Astrocyte of the cerebellum (primary cell): ENCODE measurements around the gene ASPSCR1.
A peak's percentile ranks its signal among the peaks of the same experiment; 100 is the strongest.

Source experiments
- DNase-seq: peaks from one replicate; pipeline ENCODE4 v3.0.0-alpha.2; 2011; ENCODE audit warnings: low read depth
- H3K4me3 ChIP-seq: 2 replicates; pipeline ENCODE4 v1.5.1; 2011; ENCODE audit warnings: mild to moderate bottlenecking, low read depth, low read length, moderate library complexity
- in situ Hi-C: cut with HindIII; loops from 2 replicates; pipeline ENCODE4 v1.10.0; 2017; ENCODE audit warnings: low sequenced_read_pairs
- TF ChIP-seq, protein P1 (sequence below): IDR thresholded peaks from 2 replicates; pipeline ENCODE4 v1.5.1; 2012; ENCODE audit warnings: low read length, low read depth, moderate library complexity, mild to moderate bottlenecking; ENCODE audit errors: missing control alignments

ASPSCR1 gene

DNA sequence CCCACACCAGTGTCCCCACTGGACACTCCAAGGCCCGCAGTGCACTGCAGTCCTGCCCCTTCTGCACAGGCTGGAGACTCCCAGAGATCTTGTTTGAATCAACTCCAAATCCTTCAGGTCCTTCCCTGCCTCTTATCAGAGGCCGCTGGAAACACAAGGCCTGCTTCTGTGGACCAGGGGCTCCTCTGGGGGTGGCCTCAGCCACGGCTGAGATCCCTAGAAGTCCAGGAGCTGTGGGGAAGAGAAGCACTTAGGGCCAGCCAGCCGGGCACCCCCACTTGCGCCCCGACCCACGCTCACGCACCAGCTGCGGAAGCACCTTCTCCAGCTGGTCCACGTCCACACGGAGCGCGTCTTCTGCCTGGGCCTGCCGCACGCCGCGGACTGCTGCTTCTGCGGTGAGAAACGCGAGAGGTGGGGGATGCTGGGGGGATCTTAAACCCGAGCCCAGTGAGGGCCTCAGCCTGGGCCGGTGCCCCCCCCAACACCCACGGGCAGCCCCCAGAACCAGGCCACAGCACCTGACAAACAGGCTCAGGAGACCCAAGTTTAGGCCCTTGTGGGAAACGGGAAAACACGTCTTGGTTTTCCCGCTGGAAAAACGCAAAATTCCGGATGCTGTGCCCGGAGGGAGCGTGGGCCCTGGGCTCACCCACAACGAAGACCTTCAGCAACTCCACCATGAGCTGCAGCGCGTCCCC is 41.7 kb downstream of the ASPSCR1 start:
- in situ Hi-C loops: no loop called here
- TF ChIP-seq, protein P1, sequence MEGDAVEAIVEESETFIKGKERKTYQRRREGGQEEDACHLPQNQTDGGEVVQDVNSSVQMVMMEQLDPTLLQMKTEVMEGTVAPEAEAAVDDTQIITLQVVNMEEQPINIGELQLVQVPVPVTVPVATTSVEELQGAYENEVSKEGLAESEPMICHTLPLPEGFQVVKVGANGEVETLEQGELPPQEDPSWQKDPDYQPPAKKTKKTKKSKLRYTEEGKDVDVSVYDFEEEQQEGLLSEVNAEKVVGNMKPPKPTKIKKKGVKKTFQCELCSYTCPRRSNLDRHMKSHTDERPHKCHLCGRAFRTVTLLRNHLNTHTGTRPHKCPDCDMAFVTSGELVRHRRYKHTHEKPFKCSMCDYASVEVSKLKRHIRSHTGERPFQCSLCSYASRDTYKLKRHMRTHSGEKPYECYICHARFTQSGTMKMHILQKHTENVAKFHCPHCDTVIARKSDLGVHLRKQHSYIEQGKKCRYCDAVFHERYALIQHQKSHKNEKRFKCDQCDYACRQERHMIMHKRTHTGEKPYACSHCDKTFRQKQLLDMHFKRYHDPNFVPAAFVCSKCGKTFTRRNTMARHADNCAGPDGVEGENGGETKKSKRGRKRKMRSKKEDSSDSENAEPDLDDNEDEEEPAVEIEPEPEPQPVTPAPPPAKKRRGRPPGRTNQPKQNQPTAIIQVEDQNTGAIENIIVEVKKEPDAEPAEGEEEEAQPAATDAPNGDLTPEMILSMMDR: no peak
- no peak for DNase-seq
- no peak overlapping the region for H3K4me3 ChIP-seq

DNA sequence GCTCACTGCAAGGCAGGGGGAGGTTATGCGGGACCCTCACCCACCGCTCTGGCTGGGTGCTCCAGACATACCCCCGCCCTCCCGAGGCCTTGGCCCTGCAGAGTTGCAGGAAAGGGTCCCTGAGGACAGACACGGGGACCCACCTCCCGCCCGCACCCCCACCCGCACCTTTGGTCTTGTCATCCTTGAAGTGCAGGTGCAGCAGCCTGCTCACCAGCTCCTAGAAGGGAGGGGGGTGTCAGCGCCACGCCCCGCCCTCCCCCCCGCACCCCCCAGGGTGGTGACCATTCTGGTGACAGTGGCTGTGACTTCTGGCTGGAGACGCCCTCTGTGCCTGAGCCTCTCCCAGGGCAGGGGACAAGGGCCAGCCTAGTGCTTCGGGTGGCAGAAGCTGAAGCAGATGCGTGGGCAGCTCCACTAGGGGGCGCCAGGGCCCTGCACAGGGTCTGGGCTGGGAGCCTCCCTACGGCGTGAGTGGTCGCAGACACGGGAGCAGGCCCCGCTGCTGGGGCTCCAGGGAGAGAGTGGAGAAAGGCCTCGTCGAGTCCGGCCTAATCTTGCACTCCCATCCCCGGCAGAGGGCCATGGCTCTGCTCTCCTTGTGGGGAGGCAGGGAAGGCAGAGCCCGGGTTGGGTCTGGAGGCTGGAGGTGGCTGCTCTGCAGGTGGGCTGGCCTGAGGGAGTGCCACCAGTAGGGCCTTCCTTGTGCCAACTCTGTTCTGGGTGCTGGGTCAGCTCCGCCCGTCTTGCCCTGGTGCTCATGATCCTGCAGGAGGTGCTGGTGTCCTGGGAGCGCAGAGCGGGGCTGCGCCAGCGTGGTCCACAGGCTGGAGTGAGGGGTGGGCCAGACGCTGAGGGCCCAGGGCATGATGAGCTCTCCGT is 42.5 kb downstream of the ASPSCR1 start:
- no peak for DNase-seq
- TF ChIP-seq, protein P1: peak; percentile 73
- in situ Hi-C loops: no loop called here
- H3K4me3 ChIP-seq: no peak overlapping the region

DNA sequence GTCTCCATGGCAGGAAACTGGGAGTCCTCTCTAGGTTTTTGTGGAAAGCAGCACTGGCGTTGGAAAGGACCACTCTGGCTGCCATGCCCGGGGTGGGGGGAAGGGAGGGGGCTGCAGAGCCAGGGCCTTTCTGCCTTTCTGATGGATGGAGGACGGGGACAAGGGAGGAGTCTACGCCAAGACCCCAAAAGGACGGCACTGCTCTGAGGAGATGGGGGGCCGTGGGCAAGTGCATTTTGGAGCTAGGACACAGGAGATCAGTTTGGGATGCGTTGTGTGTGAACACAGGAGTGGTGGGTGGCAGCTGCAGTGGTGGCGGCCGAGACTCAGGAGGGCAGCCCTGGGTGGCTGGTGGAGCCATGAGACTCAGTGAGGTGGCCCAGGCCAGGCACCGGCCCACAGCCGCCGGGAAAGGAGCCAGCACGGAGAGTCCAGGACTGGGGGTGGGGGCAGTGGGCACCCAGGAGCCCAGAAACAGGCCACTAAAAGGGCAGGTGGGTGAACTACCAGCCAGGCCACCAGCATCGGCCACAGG is 43.2 kb downstream of the ASPSCR1 start:
- H3K4me3 ChIP-seq: no peak overlapping the region
- no peak for DNase-seq
- TF ChIP-seq, protein P1: no peak
- in situ Hi-C loops: no loop called here

DNA sequence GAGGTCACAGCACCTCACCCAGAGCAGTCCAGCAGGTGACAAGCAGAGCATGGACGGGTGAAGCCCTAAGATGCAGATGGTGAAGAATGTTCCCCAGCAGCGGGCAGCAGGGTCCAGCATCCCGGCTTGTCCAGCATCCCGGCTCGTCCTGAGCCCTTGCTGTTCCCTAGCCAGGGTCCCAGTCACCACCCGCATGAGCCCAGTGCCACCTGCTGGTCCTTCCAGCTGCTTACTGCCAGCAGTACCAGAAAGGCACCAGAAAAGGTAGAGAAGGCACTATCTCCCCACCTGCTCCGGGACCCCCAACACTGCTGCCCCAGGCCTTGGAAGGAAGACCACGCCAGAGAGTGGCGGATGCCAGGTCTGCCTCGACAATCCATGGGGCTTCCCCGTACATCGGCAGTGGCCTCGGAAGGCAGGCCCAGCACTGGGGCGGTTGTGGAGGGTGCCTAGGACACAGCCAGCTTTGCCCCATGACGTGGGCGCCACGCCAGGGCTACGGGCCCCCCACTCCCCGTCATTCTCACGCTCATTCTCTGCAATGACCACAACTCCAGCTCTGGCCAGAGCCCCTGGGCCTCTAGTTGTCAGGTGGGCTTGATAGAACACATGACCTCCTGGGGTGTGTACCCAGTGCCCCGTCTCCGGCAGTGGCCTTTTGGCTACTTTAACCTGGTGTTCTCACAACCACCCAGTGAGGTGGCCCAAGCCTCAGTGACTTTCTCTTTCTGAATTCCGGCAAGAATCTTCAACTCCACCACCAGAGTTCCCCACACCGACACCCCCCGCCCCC is 43.9 kb downstream of the ASPSCR1 start:
- peak; percentile 40 for DNase-seq
- peak overlapping the region; percentile 78 for H3K4me3 ChIP-seq
- in situ Hi-C loops: no loop called here
- TF ChIP-seq, protein P1: peak; percentile 70

DNA sequence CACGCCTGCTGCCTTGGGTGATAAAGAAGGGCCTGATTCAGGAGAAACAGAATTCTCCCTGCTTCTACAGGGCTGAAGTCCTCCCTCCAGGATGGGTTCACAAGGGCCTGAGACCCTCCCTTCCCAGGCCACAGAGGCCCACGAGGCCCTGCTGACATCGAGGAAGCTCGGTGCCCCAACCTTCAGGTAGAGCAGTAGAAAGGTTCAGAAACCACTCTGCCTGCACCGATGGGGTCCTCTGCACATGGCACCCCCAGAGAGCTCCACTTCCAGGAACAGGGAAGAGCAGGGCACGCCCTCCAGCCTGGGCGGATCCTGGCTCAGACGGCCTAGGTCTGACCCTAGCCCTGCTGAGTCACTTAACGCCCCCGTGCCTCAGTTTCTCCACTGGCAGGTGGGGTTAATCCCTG is 44.5 kb downstream of the ASPSCR1 start:
- TF ChIP-seq, protein P1: no peak
- in situ Hi-C loops: no loop called here
- H3K4me3 ChIP-seq: peak overlapping the region; percentile 78
- DNase-seq: no peak
